22Rv1 (cell line): ENCODE data around the gene MAD1L1.

ENCODE experiments used
- H3K27ac ChIP-seq: fragments of 450-650 bp; 2 replicates; pipeline ENCODE4 v1.5.1; 2017
- CTCF ChIP-seq: fragments of 450-650 bp; IDR thresholded peaks from 2 replicates; pipeline ENCODE4 v1.5.1; 2017; ENCODE audit warnings: mild to moderate bottlenecking
- ZFX ChIP-seq: fragments of 450-650 bp; IDR thresholded peaks from 2 replicates; pipeline ENCODE4 v1.6.1; 2017; ENCODE audit warnings: antibody characterized with exemption, borderline replicate concordance

Gene MAD1L1

GRCh38 chr7:2045559-2046405 lies 187.0 kb downstream of the MAD1L1 start:
- H3K27ac ChIP-seq: no peak overlapping the region
- TF ChIP-seq ZFX (no peak), CTCF (no peak)

- no peak overlapping the region for H3K27ac ChIP-seq
- TF ChIP-seq ZFX (no peak), CTCF (no peak)
Observed at GRCh38 chr7:2044883-2045471, 187.8 kb downstream of the MAD1L1 start.

DNA sequence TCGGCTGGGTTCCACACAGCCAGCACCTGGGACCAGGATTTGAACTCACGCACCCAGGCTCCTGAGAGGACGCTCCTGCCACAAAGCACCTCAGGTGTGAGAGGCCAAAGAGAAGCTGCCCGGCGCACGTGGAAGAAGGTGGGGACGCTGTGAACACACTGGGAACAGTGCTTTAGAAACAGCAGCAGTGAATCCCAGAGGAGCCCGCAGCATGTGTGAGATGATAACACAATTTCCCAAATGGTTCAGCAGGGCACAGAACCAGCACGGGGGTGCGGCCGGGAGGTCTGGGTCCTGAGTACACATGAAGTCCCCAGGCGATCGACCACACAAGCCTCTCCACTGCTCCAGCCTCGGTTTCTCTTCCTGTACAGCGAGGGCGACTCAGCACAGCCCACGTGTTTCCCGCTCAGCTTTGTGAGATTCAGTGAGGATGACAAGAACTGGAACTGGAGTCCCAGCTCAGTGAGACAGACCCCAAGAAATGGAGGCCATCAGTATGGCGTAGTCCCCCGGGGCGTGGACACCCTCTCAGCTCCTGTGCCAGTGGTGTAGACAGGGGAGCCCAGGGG lies 188.3 kb downstream of the MAD1L1 start:
- no peak for TF ChIP-seq CTCF
- H3K27ac ChIP-seq: no peak overlapping the region

- no peak overlapping the region for H3K27ac ChIP-seq
- TF ChIP-seq ZFX: no peak
- TF ChIP-seq CTCF: no peak
Observed at GRCh38 chr7:2043316-2044039, 189.3 kb downstream of the MAD1L1 start.

DNA sequence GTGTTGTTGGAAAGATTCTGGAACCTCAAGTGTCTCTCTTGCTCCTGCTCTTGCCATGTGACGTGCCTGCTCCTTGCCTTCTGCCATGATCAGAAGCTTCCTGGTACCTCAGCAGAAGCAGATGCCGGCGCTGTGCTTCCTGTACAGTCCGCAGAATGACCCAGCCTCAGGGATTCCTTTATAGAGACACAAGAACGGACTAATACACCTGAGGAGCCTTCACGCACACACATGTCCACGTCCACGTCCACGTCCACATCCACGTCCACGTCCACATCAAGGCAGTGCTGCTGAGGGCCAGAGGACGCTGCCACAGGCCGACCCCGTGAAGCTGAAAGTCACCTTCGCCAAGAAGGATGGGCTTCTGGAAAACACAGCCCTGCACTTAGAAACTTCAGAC lies 190.1 kb downstream of the MAD1L1 start:
- TF ChIP-seq ZFX (no peak), CTCF (no peak)
- H3K27ac ChIP-seq: no peak overlapping the region

- TF ChIP-seq ZFX (no peak), CTCF (no peak)
Observed at GRCh38 chr7:2041496-2042367, 191.0 kb downstream of the MAD1L1 start.

More at GRCh38 chr7:2041496-2042367, 191.0 kb downstream of the MAD1L1 start:
- H3K27ac ChIP-seq: no peak overlapping the region
